Epithelial cell of umbilical artery (primary cell): ENCODE data around the gene SLX4IP. TPM values are rescaled to one million over a fixed set of nuclear protein-coding genes. Genes with fewer than 3 reads are reported as not detected.

Source experiments
- total RNA-seq: library from RNA; depleted of rRNA; stranded (reverse); fragments of >200 nt; gene quantifications from 2 replicates; pipeline ENCODE4 v1.2.3, GENCODE V29; 2014

SLX4IP gene
- total RNA-seq, result 1.9 and 4.3 TPM in 2 replicates

GRCh38 chr20:10434832-10435812 lies at the start of gene SLX4IP:
TSS of gene SLX4IP (plus strand) at chr20:10435305. CDS start at chr20:10458205, 22,900 bp downstream.

GRCh38 chr20:10433623-10434466 lies 1.3 kb upstream of the SLX4IP start, which contains the start of gene MKKS:
TSS of gene MKKS (minus strand) at chr20:10434222. CDS start at chr20:10413514, 20,708 bp downstream.

GRCh38 chr20:10673842-10674683 lies 239.0 kb downstream of the SLX4IP start, which contains the start of gene JAG1:
TSS of gene JAG1 (minus strand) at chr20:10673999. CDS start at chr20:10673530, 469 bp downstream.

Other genes starting within 250 kb of the SLX4IP start
- gene SNAP25, start 216.5 kb upstream of the SLX4IP start, total RNA-seq, result 0.15 TPM in 1 of 2 replicates, not detected in the other
- 4.4 and 4.5 TPM in 2 replicates for gene MKKS, start 1.1 kb upstream of the SLX4IP start, total RNA-seq
- 82.5 and 98.8 TPM in 2 replicates for gene JAG1, start 238.7 kb downstream of the SLX4IP start, total RNA-seq